ENCODE measurements around the gene PSRC1.

The PSRC1 gene

GRCh38 chr1:109256971-109257681, 25.8 kb downstream of the PSRC1 start:
- DNase-seq = no peak

DNA sequence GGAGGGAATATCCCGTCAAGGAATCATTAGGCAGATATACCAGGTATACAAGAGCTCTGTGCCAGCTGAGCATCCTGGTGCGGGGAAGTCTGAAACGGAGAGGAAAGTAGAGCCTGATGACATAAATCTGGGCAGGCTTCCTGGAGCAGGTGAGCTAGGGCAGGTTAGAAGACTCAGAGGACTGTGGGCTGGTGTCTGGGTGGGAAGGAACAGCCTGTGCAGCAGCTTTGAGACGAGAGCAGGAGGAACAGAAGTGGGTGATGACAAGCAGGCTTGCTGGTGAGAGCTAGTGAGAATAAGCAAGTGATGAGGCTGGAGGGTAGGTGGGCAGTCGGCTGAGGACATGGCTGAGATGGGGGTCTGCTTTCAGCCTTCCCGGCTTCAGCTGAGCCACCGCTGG, 26.9 kb downstream of the PSRC1 start:
- DNase-seq = no peak

GRCh38 chr1:109255678-109256077, 27.3 kb downstream of the PSRC1 start:
- DNase-seq = no peak

DNA sequence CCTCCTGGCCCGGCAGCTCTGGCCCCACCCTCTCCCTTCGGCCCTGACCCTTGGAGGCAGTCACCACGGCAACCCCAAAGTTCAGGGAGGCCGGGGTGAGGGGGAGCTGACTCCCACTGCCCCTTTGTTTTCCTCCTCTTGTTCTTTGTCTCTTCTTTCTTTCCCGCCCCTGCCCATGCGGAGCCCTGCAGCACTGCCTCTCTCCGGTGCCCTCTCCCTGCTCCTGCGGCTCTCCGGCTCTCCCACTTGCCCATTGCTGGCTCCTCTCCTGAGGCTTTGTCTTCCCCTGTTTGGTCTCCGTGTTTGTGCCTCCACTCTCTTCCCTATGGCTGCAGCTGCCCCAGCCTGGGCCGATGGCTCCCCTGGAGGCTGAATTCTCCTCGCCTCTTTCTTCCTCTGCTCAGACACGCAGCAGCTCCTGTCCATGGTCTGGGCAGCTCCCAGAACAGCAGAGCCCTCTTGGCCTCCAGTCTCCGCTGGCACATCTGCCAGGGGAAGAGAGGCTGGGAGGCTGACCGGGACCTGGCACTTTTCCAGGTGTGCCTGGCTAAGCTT, 27.8 kb downstream of the PSRC1 start:
- no peak for DNase-seq

DNA sequence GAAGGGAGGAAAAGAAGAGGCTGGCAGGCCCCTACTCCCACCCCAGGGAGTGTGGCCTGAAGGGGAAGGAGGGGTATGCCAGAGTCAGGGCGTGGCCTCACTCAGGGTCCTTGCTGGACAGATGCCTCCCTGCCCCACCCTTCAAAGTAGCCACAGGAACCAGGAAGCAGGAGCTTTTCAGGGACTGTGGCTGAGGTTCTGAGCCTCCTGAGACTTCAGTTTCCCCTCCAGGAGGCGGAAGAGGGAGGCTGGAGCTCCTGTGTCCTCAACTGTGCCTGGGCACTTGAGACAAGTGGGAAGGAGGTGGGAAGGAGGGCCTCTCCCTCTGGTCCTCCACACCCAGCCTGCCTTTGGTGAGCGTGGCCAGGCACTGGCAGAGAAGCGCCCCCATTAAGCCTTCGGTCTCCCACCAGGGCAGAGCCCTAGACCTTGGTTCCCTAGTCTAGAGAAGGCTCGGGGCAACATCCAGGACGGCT, 28.3 kb downstream of the PSRC1 start:
- DNase-seq = no peak

DNA sequence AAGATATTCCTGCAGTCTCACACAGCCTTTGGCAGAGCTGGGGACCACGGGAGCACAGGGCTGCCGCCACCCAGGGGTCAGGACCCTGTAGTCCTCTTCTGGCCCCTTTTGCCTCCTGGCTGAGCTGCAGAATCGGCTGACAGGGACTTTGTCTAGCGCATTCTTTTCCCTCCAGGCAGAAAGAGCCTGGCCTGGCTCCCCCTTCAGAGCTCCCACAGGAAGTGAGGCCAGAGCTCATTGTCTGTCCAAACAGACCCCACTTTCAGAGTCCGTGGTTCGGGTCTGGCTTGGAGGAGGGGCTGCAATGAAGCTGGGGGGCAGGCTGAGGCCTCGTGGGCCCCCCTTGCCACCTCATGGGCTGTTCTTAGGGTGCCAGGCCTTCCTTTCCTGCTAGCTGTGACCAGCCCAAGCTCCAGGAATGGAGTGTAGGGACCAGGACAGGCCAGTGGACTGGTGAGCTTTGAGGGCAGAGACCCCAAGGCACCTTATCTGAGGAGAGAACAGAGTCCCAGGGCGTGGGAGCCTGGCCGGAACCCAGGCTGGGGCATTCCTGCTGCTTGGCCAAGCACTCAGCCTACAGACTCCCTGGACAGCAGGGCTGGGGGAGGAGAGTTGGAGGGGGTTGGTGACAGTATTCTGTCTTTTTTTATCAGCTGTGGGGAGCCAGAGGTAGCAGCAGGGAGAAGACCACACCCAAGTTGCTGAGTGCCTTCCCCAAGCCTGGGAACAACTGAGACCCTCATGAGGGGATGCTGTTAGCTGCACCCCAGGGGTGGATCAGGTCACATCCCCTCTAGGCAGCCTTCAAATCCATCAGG, 28.9 kb downstream of the PSRC1 start:
- DNase-seq = no peak

- DNase-seq = no peak
These were observed 29.8 kb downstream of the PSRC1 start for GRCh38 chr1:109252893-109253802.

DNA sequence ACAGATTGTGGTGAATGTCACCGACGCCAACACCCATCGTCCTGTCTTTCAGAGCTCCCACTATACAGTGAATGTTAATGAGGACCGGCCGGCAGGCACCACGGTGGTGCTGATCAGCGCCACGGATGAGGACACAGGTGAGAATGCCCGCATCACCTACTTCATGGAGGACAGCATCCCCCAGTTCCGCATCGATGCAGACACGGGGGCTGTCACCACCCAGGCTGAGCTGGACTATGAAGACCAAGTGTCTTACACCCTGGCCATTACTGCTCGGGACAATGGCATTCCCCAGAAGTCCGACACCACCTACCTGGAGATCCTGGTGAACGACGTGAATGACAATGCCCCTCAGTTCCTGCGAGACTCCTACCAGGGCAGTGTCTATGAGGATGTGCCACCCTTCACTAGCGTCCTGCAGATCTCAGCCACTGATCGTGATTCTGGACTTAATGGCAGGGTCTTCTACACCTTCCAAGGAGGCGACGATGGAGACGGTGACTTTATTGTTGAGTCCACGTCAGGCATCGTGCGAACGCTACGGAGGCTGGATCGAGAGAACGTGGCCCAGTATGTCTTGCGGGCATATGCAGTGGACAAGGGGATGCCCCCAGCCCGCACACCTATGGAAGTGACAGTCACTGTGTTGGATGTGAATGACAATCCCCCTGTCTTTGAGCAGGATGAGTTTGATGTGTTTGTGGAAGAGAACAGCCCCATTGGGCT, 30.6 kb downstream of the PSRC1 start:
- DNase-seq = no peak

DNA sequence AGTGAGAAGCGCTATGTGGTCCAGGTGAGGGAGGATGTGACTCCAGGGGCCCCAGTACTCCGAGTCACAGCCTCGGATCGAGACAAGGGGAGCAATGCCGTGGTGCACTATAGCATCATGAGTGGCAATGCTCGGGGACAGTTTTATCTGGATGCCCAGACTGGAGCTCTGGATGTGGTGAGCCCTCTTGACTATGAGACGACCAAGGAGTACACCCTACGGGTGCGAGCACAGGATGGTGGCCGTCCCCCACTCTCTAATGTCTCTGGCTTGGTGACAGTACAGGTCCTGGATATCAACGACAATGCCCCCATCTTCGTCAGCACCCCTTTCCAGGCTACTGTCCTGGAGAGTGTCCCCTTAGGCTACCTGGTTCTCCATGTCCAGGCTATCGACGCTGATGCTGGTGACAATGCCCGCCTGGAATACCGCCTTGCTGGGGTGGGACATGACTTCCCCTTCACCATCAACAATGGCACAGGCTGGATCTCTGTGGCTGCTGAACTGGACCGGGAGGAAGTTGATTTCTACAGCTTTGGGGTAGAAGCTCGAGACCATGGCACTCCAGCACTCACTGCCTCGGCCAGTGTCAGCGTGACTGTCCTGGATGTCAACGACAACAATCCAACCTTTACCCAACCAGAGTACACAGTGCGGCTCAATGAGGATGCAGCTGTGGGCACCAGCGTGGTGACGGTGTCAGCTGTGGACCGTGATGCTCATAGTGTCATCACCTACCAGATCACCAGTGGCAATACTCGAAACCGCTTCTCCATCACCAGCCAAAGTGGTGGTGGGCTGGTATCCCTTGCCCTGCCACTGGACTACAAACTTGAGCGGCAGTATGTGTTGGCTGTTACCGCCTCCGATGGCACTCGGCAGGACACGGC, 31.4 kb downstream of the PSRC1 start:
- DNase-seq = no peak

DNA sequence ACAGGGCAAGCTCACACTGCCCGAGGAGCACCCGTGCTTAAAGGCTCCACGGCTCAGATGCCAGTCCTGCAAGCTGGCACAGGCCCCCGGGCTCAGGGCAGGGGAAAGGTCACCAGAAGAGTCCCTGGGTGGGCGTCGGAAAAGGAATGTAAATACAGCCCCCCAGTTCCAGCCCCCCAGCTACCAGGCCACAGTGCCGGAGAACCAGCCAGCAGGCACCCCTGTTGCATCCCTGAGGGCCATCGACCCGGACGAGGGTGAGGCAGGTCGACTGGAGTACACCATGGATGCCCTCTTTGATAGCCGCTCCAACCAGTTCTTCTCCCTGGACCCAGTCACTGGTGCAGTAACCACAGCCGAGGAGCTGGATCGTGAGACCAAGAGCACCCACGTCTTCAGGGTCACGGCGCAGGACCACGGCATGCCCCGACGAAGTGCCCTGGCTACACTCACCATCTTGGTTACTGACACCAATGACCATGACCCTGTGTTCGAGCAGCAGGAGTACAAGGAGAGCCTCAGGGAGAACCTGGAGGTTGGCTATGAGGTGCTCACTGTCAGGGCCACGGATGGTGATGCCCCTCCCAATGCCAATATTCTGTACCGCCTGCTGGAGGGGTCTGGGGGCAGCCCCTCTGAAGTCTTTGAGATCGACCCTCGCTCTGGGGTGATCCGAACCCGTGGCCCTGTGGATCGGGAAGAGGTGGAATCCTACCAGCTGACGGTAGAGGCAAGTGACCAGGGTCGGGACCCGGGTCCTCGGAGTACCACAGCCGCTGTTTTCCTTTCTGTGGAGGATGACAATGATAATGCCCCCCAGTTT, 32.3 kb downstream of the PSRC1 start:
- DNase-seq = no peak

GRCh38 chr1:109249654-109250401, 33.1 kb downstream of the PSRC1 start:
- no peak for DNase-seq

DNA sequence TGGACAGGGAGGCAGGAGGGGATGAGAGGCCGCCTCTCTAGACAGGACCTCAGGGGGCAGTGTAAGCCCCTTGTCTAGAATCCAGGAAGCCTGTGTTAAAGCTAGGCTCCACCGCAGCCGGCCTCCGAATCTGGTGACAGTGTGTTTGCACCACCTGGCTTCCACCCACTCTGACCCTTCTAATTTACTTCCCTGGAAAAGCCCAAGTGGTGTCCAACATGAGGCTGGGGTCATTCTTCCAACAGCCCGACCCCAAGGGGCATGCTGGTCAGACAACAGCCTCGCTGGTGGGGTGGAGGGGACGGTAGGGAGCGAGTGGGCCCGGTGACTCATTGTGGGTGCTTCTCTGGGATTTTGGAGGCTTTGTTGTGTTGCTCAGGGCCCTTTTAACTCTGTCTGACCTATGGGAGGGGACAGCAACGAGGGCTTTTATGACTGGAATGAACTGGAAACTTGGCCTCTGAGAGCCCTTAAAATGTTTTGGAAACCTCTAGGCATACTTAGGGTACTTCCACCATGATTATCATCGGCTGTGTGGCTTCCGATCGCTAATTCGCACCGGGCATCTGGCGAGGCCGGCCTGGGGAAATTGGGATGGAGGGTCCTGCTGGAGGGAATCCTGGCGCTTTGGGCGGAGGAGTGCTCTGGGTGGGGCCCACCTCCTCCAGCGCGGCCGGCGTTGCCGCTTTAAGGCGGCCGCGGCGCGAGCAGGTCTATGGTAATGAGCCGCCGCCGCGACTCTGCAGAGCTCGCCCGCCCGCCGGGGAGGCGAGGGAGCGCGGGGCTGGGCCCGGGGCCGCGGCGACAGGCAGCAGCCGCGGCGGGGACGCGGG, 33.9 kb downstream of the PSRC1 start, which contains the start of gene CELSR2:
Gene CELSR2 (plus strand): TSS at position 743 of the 833 bp plus-strand sequence. CDS start 541 bp downstream, outside the sequence.
- DNase-seq = peak; percentile 55

GRCh38 chr1:109248444-109248796, 34.5 kb downstream of the PSRC1 start:
- DNase-seq = no peak

- no peak for DNase-seq
These were observed 35.3 kb downstream of the PSRC1 start for GRCh38 chr1:109247401-109248365.

DNA sequence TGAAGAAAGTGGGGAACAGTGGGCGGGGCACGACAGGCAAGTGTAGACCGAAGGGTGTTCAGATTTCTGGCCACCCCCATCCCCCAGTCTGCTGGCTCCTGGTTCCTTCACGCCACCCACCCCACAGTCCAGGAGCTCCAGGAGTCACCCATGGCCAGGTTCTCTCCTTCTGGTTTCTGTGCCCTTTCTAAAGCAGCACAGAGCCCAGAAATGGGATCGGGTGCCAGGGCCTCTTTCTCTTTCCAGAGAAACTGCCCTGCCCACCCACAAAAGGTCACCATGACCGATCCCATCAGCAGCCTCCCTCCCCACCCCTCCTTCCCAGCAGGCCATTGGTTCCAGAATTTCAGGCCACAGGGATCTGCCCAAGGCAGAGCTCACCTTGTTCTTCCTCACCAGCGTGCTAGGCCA, 36.8 kb downstream of the PSRC1 start:
- no peak for DNase-seq

DNA sequence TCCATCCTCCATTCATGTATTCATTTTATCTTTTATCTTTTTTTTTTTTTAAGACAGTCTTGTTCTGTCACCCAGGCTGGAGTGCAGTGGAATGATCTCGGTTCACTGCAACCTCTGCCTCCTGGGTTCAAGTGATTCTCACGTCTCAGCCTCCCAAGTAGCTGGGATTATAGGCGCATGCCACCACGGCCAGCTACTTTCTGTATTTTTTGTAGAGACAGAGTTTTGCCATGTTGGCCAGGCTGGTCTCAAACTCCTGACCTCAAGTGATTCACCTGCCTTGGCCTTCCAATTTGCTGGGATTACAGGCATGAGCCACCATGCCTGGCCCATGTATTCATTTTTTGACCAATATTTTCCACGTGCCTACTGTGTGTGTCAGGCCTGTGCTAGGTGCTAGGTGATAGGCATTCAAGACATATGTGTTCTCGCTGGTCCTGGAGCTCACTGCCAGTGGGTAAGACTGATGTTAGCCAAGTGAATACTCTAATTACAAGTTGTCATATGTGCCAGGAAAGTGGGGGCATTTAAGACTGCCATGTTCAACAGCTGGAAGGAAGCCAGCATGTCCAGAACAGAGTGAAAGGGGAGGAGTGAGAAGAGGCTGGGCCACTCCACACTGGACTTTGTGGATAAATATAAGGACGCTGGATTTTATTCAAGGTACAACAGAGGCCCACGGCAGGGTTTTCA, 38.9 kb downstream of the PSRC1 start:
- DNase-seq = no peak

Measured in CD4-positive, alpha-beta T cell treated with Interferon gamma for 1 hour (primary cell).